Measurements from ENCODE around the gene SLC1A2.

GRCh38 chr11:35377262-35377661, 42.1 kb downstream of the SLC1A2 start:
- no peak for TF ChIP-seq REST (IDR thresholded peaks at IDR 0.05; ENCODE audit: insufficient replicate concordance, low read depth)
- TF ChIP-seq, protein P1, sequence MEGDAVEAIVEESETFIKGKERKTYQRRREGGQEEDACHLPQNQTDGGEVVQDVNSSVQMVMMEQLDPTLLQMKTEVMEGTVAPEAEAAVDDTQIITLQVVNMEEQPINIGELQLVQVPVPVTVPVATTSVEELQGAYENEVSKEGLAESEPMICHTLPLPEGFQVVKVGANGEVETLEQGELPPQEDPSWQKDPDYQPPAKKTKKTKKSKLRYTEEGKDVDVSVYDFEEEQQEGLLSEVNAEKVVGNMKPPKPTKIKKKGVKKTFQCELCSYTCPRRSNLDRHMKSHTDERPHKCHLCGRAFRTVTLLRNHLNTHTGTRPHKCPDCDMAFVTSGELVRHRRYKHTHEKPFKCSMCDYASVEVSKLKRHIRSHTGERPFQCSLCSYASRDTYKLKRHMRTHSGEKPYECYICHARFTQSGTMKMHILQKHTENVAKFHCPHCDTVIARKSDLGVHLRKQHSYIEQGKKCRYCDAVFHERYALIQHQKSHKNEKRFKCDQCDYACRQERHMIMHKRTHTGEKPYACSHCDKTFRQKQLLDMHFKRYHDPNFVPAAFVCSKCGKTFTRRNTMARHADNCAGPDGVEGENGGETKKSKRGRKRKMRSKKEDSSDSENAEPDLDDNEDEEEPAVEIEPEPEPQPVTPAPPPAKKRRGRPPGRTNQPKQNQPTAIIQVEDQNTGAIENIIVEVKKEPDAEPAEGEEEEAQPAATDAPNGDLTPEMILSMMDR (IDR thresholded peaks at IDR 0.05; ENCODE audit: insufficient read depth, low read length) = no peak
